Measurements from ENCODE around the gene ZC3H7B. TPM values are rescaled to one million over a fixed set of nuclear protein-coding genes. Genes with fewer than 3 reads are reported as not detected.
"Not testable (repeated sequence)": the region's sequence is repeated elsewhere in the genome, so short reads cannot be mapped to it uniquely, and the experiment has no call there.

ZC3H7B gene
- total and polyA plus RNA-seq, 2 experiments from 2014 or later, result 5.4 to 54.9 TPM

DNA sequence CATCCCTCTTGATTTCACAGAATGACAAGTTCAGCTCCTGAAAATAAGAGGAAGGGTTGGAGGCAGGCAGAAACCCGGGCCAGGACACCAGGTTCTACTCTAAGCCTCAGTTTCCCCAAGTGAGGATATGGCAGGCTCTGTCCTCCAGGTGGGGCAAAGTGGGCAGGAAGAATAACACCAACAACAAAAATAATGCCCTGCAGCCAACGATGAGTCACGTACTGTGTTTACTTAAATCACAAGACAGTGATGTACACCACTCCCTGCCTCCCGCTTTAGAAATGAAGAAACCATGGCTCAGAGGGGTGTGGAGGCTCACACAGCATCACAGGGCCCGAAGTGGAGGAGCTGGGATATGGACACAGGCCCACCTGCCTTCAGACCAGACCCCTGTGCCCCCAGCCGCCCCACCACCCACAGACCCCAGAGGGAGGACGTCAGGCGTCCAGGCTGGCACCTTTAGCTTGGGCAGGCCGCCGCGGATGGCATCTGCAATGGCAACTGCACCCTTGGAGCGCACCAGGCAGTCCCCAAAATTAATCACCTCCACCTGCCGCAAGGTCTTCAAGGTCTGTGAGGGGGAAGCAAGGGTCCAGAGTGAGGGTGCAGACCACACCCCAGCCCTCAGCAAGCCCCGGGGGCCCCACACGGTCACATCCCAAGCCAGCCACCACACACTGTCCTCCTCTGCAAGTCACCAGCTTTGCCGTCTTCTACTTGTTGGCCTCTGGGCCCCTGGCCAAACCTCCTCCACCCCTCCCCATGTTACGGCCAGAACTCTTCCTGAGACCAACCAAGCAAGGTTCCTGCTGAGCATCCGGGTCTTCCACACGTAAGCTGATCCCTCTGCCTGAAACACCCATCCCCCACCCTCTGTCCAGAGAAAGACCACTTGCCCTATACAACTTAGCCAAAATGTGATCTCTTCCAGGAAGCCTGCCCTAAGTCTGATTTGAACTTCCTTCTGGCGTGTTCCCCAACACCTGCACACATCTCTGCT is 44.8 kb upstream of the ZC3H7B start:
- 0 out of 2 replicates have a peak overlapping the region, but pooled peaks have one; percentile 37 for H3K9ac ChIP-seq
- peaks cover 38% of the 10 kb centered on the region for H3K36me3 ChIP-seq (ENCODE audit: low read depth)
- no peaks in the 10 kb centered on the region for H3K9me3 ChIP-seq (ENCODE audit: low read depth)
- TF ChIP-seq EZH2phosphoT487 (IDR thresholded peaks at IDR 0.05; ENCODE audit: insufficient read depth, low read depth) (no peak), EZH2 (IDR thresholded peaks at IDR 0.05; ENCODE audit: insufficient read depth, poor library complexity, severe bottlenecking) (no peak)
- peak; percentile 86 for DNase-seq
- H3K4me3 ChIP-seq, result no peak overlapping the region
- no peaks in the 10 kb centered on the region for H3K9me2 ChIP-seq (ENCODE audit: insufficient read depth)
- 70 to 72% methylated on average over 16 to 20 of the region's 20 CpGs for WGBS, 2 experiments (ENCODE audit: low coverage in 1 of 2, low lambda C conversion rate in 2 of 2, missing lambda C conversion rate in 2 of 2)
- H3K27me3 ChIP-seq (replicated peaks; ENCODE audit: insufficient read depth), result no peaks in the 10 kb centered on the region
- H2AFZ ChIP-seq, result no peak overlapping the region
- no peaks in the 10 kb centered on the region for H3K4me1 ChIP-seq (ENCODE audit: insufficient read depth)
- H3K79me2 ChIP-seq (ENCODE audit: insufficient read depth), result peaks cover 10% of the 10 kb centered on the region; the same call in 1 of the 2 replicates
- in situ Hi-C loops (cut with MboI), result no loop called here
- H3K4me2 ChIP-seq (ENCODE audit: unreplicated experiment), result no peak overlapping the region
- no peaks in the 10 kb centered on the region for H4K20me1 ChIP-seq (ENCODE audit: insufficient read depth)
- peak overlapping the region; percentile 34 for H3K27ac ChIP-seq
- no peaks in the 10 kb centered on the region for H3F3A ChIP-seq (ENCODE audit: insufficient read depth)

DNA sequence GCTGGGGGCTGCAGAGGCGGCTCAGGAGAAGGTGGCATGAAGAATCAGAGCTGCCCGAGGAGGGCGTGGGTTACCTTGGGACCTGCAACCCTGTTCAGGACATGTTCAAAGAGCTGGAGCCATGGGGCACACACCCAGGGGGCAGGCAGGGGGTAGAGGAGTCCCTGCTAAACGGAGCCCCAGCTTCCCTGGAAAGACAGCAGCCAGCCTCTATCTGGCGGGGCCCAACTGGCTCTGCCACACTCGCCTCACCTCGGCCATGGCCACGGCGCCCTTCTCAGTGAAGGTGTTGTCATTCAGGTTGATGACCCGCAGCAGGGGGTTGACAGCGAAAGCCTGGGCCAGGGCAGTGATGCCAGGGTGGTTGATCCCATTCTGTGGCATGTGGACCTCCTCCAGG is 43.6 kb upstream of the ZC3H7B start:
- H3K9ac ChIP-seq, result no peak overlapping the region
- H3K27me3 ChIP-seq (replicated peaks; ENCODE audit: insufficient read depth), result no peaks in the 10 kb centered on the region
- H3K4me2 ChIP-seq (ENCODE audit: unreplicated experiment), result no peak overlapping the region
- no peak for TF ChIP-seq EZH2 (IDR thresholded peaks at IDR 0.05; ENCODE audit: insufficient read depth, poor library complexity, severe bottlenecking)
- no peak for TF ChIP-seq EZH2phosphoT487 (IDR thresholded peaks at IDR 0.05; ENCODE audit: insufficient read depth, low read depth)
- no peak for DNase-seq
- no peaks in the 10 kb centered on the region for H3K9me3 ChIP-seq (ENCODE audit: low read depth)
- peaks cover 20% of the 10 kb centered on the region; the same call in 1 of the 2 replicates for H3K79me2 ChIP-seq (ENCODE audit: insufficient read depth)
- WGBS, 2 experiments (ENCODE audit: low coverage in 1 of 2, low lambda C conversion rate in 2 of 2, missing lambda C conversion rate in 2 of 2), result 95 to 96% methylated on average over 11 of the region's 11 CpGs
- in situ Hi-C loops (cut with MboI), result no loop called here
- H3K9me2 ChIP-seq (ENCODE audit: insufficient read depth), result no peaks in the 10 kb centered on the region
- no peaks in the 10 kb centered on the region for H3K4me1 ChIP-seq (ENCODE audit: insufficient read depth)
- no peaks in the 10 kb centered on the region for H4K20me1 ChIP-seq (ENCODE audit: insufficient read depth)
- H3K27ac ChIP-seq, result no peak overlapping the region
- no peak overlapping the region for H3K4me3 ChIP-seq
- peaks cover 32% of the 10 kb centered on the region for H3K36me3 ChIP-seq (ENCODE audit: low read depth)
- no peak overlapping the region for H2AFZ ChIP-seq
- H3F3A ChIP-seq (ENCODE audit: insufficient read depth), result no peaks in the 10 kb centered on the region

DNA sequence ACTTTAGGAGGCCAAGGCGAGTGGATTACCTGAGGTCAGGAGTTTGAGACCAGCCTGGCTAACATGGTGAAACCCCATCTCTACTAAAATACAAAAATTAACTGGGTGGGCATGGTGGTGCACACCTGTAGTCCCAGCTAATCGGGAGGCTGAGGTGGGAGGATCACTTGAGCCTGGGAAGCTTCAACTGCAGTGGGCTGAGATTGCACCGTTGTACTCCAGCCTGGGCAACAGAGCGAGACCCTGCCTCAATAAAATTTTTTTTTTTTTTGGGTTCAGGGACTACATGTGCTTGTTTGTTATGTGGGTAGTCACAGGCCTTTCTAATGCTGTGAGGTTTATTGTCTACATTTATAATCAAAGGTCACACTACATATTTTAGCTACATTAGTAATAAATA is 41.6 kb upstream of the ZC3H7B start:
- H3K9ac ChIP-seq; H3K4me1 ChIP-seq (ENCODE audit: insufficient read depth); H4K20me1 ChIP-seq (ENCODE audit: insufficient read depth); H2AFZ ChIP-seq; H3K9me3 ChIP-seq (ENCODE audit: low read depth); H3K4me2 ChIP-seq (ENCODE audit: unreplicated experiment); H3K27me3 ChIP-seq (replicated peaks; ENCODE audit: insufficient read depth); H3F3A ChIP-seq (ENCODE audit: insufficient read depth); H3K27ac ChIP-seq; in situ Hi-C loops (cut with MboI); DNase-seq; H3K9me2 ChIP-seq (ENCODE audit: insufficient read depth); H3K4me3 ChIP-seq: not testable (repeated sequence)
- Histone ChIP-seq H3K36me3 (ENCODE audit: low read depth) (peaks cover 43% of the 10 kb centered on the region), H3K79me2 (ENCODE audit: insufficient read depth) (peaks cover 20% of the 10 kb centered on the region; the same call in 1 of the 2 replicates)
- WGBS, 2 experiments (ENCODE audit: low coverage in 1 of 2, low lambda C conversion rate in 2 of 2, missing lambda C conversion rate in 2 of 2), result 91 to 99% methylated on average over 4 of the region's 4 CpGs

DNA sequence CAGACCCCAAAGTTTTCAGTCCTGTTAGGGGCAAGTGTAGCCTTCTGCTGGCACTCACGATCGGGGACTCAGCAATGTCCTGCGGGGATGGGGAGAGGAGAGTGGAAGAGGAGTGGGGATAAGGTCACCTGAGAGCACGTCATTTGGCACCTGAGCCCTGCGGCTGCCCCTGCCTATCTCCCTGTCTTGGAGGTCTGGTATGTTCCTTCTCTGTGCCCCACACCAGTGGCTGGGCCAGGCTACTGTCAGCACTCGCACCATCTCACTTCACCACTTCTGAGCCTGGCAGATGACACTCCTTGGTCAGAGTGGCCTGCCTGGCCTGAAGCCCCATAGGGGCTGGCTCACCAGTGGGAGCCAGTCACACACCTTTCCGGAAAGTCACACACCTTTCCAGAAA is 40.5 kb upstream of the ZC3H7B start:
- 95 to 96% methylated on average over 7 of the region's 7 CpGs for WGBS, 2 experiments (ENCODE audit: low coverage in 1 of 2, low lambda C conversion rate in 2 of 2, missing lambda C conversion rate in 2 of 2)
- Histone ChIP-seq H2AFZ (no peak overlapping the region), H3K4me3 (no peak overlapping the region), H3F3A (ENCODE audit: insufficient read depth) (no peaks in the 10 kb centered on the region), H3K9ac (no peak overlapping the region), H3K4me2 (ENCODE audit: unreplicated experiment) (no peak overlapping the region), H3K4me1 (ENCODE audit: insufficient read depth) (no peaks in the 10 kb centered on the region), H3K27me3 (replicated peaks; ENCODE audit: insufficient read depth) (no peaks in the 10 kb centered on the region), H3K36me3 (ENCODE audit: low read depth) (peaks cover 43% of the 10 kb centered on the region), H3K79me2 (ENCODE audit: insufficient read depth) (peaks cover 20% of the 10 kb centered on the region; the same call in 1 of the 2 replicates), H3K27ac (no peak overlapping the region), H3K9me3 (ENCODE audit: low read depth) (no peaks in the 10 kb centered on the region), H3K9me2 (ENCODE audit: insufficient read depth) (no peaks in the 10 kb centered on the region), H4K20me1 (ENCODE audit: insufficient read depth) (no peaks in the 10 kb centered on the region)
- TF ChIP-seq EZH2phosphoT487 (IDR thresholded peaks at IDR 0.05; ENCODE audit: insufficient read depth, low read depth) (no peak), EZH2 (IDR thresholded peaks at IDR 0.05; ENCODE audit: insufficient read depth, poor library complexity, severe bottlenecking) (no peak)
- in situ Hi-C loops (cut with MboI), result no loop called here
- no peak for DNase-seq
